SK-N-SH (cell line): ENCODE measurements around the gene BTG4.
A peak's percentile ranks its signal among the peaks of the same experiment; 100 is the strongest.

Source experiments
- ELF1 ChIP-seq: IDR thresholded peaks from 2 replicates; pipeline ENCODE4 v1.4.0; 2012
- EP300 ChIP-seq, 2 experiments: IDR thresholded peaks; 2 replicates each; pipeline versions ENCODE4 v1.4.0 to v1.6.1; 2012; ENCODE audit warnings: borderline replicate concordance in 1 of 2, low read depth in 1 of 2, low read length in 1 of 2
- GABPA ChIP-seq: IDR thresholded peaks from 2 replicates; pipeline ENCODE4 v1.4.0; 2012; ENCODE audit warnings: low read depth, mild to moderate bottlenecking
- NRF1 ChIP-seq: IDR thresholded peaks from 2 replicates; pipeline ENCODE4 v1.6.1; 2012; ENCODE audit warnings: low read depth, mild to moderate bottlenecking, low read length
- PBX3 ChIP-seq: IDR thresholded peaks from 2 replicates; pipeline ENCODE4; 2012
- POLR2AphosphoS5 ChIP-seq: IDR thresholded peaks from 2 replicates; pipeline ENCODE4 v1.6.1; 2012; ENCODE audit warnings: low read depth, low read length
- RAD21 ChIP-seq: IDR thresholded peaks from 2 replicates; pipeline ENCODE4 v1.6.1; 2012; ENCODE audit warnings: mild to moderate bottlenecking, low read length
- REST ChIP-seq: IDR thresholded peaks from 2 replicates; pipeline ENCODE4 v1.6.1; 2012; ENCODE audit warnings: mild to moderate bottlenecking, low read depth, low read length, moderate library complexity
- RFX5 ChIP-seq: IDR thresholded peaks from 2 replicates; pipeline ENCODE4 v1.6.1; 2012; ENCODE audit warnings: mild to moderate bottlenecking, improper control_type of control experiment, low read length
- TF ChIP-seq, protein P1 (sequence below): IDR thresholded peaks from 2 replicates; pipeline ENCODE4 v1.4.0; 2012; ENCODE audit warnings: low read depth, borderline replicate concordance
- TF ChIP-seq, protein P2 (sequence below): fragments of 200-600 bp; sonication (generic); IDR thresholded peaks from 2 replicates; pipeline ENCODE4 v1.6.1; 2017; ENCODE audit warnings: antibody characterized with exemption, mild to moderate bottlenecking, moderate library complexity

DNA sequence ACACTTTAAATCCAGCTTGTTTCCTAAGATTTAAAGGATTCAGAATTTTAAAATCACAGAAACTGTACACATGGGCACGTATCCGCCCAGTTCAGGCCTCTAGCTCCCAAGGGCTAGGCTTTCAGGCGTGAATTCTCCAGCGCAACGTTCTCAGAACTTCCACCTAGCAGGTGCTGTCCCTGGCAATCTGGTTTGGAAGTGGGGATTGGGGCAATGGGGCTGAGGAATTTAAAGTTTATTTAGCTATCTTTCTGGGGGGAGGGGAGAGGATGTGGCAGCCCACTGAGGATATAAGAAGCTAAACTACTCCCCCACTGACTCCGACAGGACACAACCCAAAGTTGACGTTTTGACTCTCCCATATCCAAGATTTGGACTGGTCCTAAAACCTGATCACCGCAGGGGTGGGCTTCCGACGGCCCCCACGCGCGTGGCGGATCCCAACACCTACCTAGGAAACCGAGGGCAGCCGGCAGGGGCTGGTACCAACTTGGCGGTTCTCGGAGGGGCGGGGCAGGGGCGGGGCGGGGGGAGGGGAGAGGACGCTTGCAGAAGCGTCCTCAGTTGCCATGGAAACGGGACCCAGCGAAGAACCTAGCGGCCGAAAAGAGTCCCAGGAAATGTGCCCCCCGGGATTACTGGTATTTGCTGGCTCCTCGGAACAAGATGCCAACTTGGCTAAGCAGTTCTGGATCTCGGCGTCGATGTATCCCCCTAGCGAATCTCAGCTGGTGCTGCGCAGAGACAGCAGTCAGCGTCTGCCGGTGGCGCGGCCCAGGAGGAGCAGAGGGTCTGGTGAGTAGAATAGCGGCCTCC, 2.2 kb upstream of the BTG4 start, which contains the start of gene HOATZ:
- TF ChIP-seq POLR2AphosphoS5 (no peak), RAD21 (no peak), NRF1 (no peak), REST (no peak), RFX5 (no peak), ELF1 (no peak), EP300 (IDR thresholded peaks at IDR 0.05; ENCODE audit: borderline replicate concordance in 1 of 2, low read depth in 1 of 2, low read length in 1 of 2) (no peak), GABPA (no peak), PBX3 (no peak)
- TF ChIP-seq, protein P1, sequence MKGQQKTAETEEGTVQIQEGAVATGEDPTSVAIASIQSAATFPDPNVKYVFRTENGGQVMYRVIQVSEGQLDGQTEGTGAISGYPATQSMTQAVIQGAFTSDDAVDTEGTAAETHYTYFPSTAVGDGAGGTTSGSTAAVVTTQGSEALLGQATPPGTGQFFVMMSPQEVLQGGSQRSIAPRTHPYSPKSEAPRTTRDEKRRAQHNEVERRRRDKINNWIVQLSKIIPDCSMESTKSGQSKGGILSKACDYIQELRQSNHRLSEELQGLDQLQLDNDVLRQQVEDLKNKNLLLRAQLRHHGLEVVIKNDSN: no peak
- TF ChIP-seq, protein P2, sequence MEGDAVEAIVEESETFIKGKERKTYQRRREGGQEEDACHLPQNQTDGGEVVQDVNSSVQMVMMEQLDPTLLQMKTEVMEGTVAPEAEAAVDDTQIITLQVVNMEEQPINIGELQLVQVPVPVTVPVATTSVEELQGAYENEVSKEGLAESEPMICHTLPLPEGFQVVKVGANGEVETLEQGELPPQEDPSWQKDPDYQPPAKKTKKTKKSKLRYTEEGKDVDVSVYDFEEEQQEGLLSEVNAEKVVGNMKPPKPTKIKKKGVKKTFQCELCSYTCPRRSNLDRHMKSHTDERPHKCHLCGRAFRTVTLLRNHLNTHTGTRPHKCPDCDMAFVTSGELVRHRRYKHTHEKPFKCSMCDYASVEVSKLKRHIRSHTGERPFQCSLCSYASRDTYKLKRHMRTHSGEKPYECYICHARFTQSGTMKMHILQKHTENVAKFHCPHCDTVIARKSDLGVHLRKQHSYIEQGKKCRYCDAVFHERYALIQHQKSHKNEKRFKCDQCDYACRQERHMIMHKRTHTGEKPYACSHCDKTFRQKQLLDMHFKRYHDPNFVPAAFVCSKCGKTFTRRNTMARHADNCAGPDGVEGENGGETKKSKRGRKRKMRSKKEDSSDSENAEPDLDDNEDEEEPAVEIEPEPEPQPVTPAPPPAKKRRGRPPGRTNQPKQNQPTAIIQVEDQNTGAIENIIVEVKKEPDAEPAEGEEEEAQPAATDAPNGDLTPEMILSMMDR: 0 out of 2 replicates have a peak, but pooled peaks have one; percentile 13
